GM23338 (cell line): ENCODE data around the gene ZNF578. TPM values are rescaled to one million over a fixed set of nuclear protein-coding genes. Genes with fewer than 3 reads are reported as not detected.

Experiments used
- polyA plus RNA-seq: library from polyadenylated mRNA; unstranded; fragments of >200 nt; fragmentation: Nextera tagmentation; extraction: Ambion mirVana; gene quantifications from 2 replicates; pipeline ENCODE4 v1.2.1, GENCODE V29; 2016
- total RNA-seq: library from RNA; depleted of rRNA; stranded (reverse); fragments of >200 nt; shearing (Covaris generic); gene quantifications from 2 replicates; pipeline ENCODE4 v1.2.3, GENCODE V29; 2014; rRNA removed

The ZNF578 gene
- total and polyA plus RNA-seq, 2 experiments from 2014 or later: 4.1 to 23.9 TPM

Other genes with a start within 250 kb of the ZNF578 start
- gene ZNF766, start 184.0 kb upstream of the ZNF578 start, total RNA-seq: 23.5 and 29.3 TPM in 2 replicates
- gene ZNF766, start 184.0 kb upstream of the ZNF578 start, polyA plus RNA-seq: 20.3 and 22.1 TPM in 2 replicates
- gene ZNF480, start 156.4 kb upstream of the ZNF578 start, total RNA-seq: 34.1 and 39.4 TPM in 2 replicates
- gene ZNF480, start 156.4 kb upstream of the ZNF578 start, polyA plus RNA-seq: 28.8 and 37.9 TPM in 2 replicates
- gene ZNF610, start 117.3 kb upstream of the ZNF578 start, total RNA-seq: 5.3 and 6.3 TPM in 2 replicates
- gene ZNF610, start 117.3 kb upstream of the ZNF578 start, polyA plus RNA-seq: 4.7 and 5.3 TPM in 2 replicates
- 49.1 and 60.6 TPM in 2 replicates for gene ZNF880, start 83.6 kb upstream of the ZNF578 start, total RNA-seq
- 56.3 and 57.4 TPM in 2 replicates for gene ZNF880, start 83.6 kb upstream of the ZNF578 start, polyA plus RNA-seq
- 25.5 and 38.6 TPM in 2 replicates for gene ZNF528, start 55.7 kb upstream of the ZNF578 start, total RNA-seq
- 30.0 and 32.8 TPM in 2 replicates for gene ZNF528, start 55.7 kb upstream of the ZNF578 start, polyA plus RNA-seq
- gene ZNF534, start 24.4 kb upstream of the ZNF578 start, total RNA-seq: 0.10 TPM in 1 of 2 replicates, not detected in the other
- 0.23 and 1.0 TPM in 2 replicates for gene ZNF534, start 24.4 kb upstream of the ZNF578 start, polyA plus RNA-seq
- gene ZNF808, start 74.1 kb downstream of the ZNF578 start, total RNA-seq: 27.1 and 32.1 TPM in 2 replicates
- 7.0 and 10.5 TPM in 2 replicates for gene ZNF808, start 74.1 kb downstream of the ZNF578 start, polyA plus RNA-seq
- 24.7 TPM in 2 replicates for gene ZNF701, start 116.7 kb downstream of the ZNF578 start, total RNA-seq
- 6.7 and 8.5 TPM in 2 replicates for gene ZNF701, start 116.7 kb downstream of the ZNF578 start, polyA plus RNA-seq
- 20.6 and 25.0 TPM in 2 replicates for gene ZNF83, start 184.8 kb downstream of the ZNF578 start, total RNA-seq
- 11.9 and 16.2 TPM in 2 replicates for gene ZNF83, start 184.8 kb downstream of the ZNF578 start, polyA plus RNA-seq